AG10803 (cell line): ENCODE data around the gene FBXO42.

ENCODE experiments used
- DNase-seq: peaks from one replicate; pipeline ENCODE4 v3.0.0; 2010; ENCODE audit warnings: low read depth
- H3K4me3 ChIP-seq: 2 replicates; pipeline ENCODE4 v1.5.1; 2011; ENCODE audit warnings: mild to moderate bottlenecking, low read length, control low read depth
- TF ChIP-seq, protein P1 (sequence below): conservative IDR thresholded peaks from 2 replicates; pipeline ENCODE4 v1.5.1; 2011; ENCODE audit warnings: mild to moderate bottlenecking, low read length, control low read depth, inconsistent platforms

The FBXO42 gene

GRCh38 chr1:16256478-16256877 lies 95.8 kb downstream of the FBXO42 start:
- H3K4me3 ChIP-seq = no peak overlapping the region
- DNase-seq = no peak
- TF ChIP-seq, protein P1, sequence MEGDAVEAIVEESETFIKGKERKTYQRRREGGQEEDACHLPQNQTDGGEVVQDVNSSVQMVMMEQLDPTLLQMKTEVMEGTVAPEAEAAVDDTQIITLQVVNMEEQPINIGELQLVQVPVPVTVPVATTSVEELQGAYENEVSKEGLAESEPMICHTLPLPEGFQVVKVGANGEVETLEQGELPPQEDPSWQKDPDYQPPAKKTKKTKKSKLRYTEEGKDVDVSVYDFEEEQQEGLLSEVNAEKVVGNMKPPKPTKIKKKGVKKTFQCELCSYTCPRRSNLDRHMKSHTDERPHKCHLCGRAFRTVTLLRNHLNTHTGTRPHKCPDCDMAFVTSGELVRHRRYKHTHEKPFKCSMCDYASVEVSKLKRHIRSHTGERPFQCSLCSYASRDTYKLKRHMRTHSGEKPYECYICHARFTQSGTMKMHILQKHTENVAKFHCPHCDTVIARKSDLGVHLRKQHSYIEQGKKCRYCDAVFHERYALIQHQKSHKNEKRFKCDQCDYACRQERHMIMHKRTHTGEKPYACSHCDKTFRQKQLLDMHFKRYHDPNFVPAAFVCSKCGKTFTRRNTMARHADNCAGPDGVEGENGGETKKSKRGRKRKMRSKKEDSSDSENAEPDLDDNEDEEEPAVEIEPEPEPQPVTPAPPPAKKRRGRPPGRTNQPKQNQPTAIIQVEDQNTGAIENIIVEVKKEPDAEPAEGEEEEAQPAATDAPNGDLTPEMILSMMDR = no peak

GRCh38 chr1:16254263-16254928 lies 97.9 kb downstream of the FBXO42 start:
- TF ChIP-seq, protein P1 = no peak
- H3K4me3 ChIP-seq = no peak overlapping the region
- DNase-seq = no peak

DNA sequence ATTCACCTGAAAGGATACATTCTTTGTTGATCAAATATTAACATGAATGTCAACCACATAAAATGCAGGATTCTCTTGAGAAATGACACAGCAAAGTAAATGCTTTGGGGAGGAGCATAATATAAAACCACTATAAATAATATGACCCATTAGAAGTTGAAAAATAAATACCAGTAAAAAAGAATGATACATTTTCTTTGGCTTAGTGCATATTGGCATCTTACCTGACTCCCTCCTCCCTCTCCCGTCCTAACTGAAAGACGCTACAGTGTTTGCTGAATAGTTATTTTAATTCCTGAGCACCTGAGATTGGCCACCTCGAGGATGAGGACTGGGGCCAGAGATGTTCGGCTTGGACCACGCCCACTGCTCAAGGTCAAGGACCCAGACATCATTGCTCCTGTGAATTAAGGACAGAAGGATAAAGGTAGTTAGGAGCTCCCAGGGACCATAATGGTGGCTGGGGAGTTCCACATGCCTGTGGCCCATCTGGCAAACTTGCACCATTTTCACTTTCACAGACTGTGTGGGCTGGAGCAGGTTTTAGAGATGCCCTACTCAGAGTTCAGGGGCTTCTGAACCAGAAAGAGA lies 98.9 kb downstream of the FBXO42 start:
- no peak overlapping the region for H3K4me3 ChIP-seq
- TF ChIP-seq, protein P1 = no peak
- DNase-seq = no peak

DNA sequence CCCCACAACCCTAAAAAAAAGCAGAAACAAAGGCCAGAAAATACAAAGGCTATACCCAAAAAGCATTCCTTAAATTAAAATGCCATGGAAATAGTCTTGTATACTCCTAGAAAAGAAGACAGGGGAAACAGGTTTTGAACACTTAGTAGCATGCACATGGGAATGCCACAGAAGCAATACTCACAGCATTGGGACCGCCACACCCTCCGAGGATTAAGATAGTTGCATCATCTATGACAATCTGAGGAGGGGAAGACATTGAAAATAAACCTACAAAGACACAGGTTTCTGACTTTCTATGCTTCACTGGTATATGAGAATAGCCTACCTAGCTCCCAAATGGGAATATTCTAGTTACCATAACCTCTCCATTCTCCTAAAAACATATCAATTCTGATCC lies 99.4 kb downstream of the FBXO42 start:
- DNase-seq = no peak

DNA sequence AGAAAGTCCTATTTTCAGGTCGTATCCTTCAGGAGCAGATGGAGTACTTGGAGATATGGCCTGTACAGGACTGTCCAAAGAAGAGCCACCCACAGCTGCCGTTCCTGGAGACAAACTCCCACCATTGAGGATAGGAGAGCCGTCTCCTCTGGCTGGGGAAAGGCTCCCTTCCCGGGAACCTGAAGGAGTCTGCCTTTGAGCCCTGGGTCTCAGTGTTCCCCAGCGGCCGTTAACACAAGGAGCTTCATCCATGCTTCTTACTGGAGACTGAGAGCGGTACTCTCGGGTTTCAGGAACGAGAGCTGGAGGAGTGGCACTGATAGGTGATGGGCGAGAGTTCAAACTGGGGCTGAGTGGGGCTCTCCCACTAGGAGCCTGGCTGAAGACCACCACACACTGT lies 100.9 kb downstream of the FBXO42 start:
- TF ChIP-seq, protein P1 = no peak
- DNase-seq = no peak

More for the DNA sequence above, 99.4 kb downstream of the FBXO42 start:
- TF ChIP-seq, protein P1 = no peak
- H3K4me3 ChIP-seq = no peak overlapping the region

GRCh38 chr1:16250524-16251251 lies 101.6 kb downstream of the FBXO42 start:
- TF ChIP-seq, protein P1 = no peak
- H3K4me3 ChIP-seq = no peak overlapping the region
- DNase-seq = peak; percentile 84

More for the DNA sequence above, 100.9 kb downstream of the FBXO42 start:
- H3K4me3 ChIP-seq = no peak overlapping the region
